Brain pericyte (primary cell): ENCODE measurements around the gene VSIG4.

Experiments used
- DNase-seq: peaks from one replicate; pipeline ENCODE4 v3.0.0-alpha.2; 2012; ENCODE audit warnings: low read depth, low spot score

VSIG4 gene

DNA sequence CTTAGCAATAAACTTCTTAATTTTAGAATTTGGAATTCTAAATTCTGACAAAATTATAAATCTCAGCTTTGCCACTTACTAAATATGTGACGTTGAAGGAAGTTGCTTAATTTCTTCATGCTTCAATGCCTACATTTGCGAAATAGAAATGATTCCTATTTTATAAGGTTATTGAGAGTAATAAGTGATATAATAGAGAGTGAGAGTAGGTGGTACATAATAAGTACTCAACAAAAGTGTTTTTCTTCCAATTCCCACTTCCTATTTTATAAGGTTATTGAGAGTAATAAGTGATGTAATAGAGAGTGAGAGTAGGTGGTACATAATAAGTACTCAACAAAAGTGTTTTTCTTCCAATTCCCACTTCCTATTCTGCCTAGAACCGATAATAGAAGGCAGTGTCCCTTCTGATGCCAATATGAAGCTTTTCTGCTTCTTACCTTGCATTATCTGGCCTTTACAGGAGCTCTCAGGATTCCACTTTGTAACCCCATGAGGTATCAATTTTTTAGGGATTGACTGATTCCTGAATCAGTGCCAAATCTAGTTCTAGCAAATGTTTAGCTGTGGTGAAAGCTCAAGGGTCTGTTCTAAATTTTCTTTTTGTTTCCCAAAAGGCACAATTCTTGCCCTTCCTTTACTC, 31.4 kb downstream of the VSIG4 start:
- DNase-seq = no peak

DNA sequence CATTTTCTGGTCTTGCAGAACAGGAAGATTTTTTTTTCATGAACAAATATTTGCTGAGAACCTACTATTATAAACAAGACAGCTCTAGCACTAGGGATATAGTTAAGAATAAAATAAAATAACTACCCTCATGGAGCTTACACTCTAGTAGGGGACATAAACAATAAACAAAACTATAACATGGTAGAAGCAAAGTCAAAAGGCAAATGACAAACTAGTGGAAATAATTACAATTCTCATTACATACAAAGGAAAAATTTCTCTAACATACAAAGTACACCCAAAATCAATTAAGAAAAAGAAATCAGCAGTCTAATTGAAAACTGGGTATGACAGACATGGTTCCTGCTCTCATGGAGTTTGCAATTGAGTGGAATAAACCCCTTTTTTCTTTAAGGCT, 32.0 kb downstream of the VSIG4 start:
- no peak for DNase-seq

DNA sequence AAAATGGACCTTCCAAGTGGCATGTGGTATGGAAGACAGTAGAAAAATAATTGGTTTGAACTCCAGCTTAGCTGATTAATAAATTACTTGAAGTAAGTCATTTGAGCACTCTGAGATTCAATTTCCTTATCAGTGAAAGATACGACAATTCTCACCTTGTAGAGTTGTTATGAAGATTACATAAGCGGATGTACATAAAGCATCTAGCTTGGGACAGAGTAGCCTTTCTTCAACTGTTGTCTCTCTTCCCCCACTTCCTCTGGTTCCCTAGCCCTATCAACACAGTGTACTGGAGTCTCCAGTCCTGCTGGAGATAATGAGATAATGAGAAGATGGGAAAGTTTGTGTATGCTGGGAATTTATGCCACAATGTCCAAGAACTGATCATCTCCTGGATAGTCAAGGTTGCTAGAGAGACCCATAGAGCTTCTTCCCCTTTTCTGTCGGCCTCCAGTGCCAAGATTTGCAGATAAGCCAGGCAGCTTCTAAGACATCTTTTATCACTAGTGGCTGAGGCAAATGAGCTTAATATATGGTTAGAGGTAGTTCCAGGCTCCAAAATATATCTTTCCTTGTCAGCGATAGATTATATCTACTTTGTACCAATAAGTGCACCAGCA, 33.9 kb downstream of the VSIG4 start:
- DNase-seq = no peak

DNA sequence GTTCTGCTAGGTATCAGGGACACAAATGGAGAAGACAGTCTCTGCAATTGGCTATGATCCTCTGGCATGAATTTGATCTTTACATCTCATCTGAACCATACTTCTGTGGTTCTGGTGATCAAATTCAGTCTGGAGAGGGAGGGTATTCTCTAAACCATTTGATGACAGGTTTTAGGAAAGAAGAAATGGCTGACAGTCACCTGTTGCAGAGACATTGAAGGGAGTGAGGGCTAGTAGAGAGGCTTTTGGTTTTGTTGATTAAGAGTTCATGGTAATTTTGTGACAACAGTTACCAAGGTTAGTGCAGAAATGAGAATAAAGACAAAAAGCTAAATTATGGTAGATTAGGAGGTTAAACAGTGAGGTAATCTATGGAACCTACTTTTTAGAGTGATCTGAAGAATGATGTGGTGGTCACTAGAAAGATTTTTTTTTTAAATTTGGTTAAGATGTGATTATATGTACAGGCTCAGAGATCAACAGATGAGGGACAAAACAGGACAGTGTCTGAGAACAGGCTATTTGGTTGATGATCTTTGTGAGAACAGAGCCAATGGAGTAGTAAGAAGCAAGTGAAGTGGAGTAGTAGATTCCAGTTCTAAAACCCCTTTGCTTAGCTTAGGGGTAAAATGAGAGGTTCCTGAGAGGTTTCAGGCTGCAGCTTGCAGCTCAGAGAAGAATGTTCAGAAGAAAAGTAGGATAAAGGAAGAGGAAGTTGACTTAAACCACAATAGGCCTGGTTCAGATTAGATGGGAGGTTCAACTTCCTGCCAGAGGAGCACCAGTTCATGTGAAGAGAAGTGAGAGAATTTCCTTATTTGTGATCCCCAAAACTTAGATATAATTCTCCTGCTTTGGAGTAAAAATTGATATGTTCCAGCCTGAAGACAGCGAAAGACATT, 34.7 kb downstream of the VSIG4 start:
- no peak for DNase-seq

DNA sequence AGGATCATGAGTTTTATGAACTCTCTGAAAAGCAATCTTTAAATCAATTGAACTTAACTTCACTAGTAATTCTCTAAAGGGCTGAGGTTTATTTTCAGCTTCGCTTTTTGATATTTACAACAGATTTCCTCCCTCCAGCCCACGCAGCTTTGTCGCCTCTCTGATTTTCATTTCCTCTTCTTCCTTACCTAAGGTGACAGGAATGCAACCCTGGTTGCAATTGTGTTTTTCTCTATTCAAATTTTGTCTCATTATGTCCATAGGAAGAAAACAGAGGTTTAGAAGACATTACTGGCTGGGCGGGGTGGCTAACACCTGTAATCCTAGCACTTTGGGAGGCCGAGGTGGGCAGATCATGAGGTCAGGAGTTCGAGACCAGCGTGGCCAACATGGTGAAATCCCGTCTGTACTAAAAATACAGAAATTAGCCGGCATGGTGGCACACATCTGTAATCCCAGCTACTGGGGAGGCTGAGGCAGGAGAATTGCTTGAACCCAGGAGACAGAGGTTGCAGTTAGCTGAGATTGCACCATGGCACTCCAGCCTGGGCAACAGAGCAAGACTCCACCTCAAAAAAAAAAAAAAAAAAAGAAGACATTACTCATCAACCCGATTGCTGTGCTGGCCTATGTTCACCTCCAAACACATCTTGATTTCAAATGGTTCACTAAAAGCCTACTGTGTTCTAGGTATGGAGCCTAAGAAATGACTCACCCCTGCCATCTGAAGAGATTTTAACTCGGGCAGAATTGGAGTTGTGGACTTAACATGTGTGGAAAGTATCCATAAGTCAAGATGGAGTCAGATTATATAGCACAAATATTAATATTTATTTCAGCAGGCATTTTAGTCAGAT, 36.8 kb downstream of the VSIG4 start:
- no peak for DNase-seq

DNA sequence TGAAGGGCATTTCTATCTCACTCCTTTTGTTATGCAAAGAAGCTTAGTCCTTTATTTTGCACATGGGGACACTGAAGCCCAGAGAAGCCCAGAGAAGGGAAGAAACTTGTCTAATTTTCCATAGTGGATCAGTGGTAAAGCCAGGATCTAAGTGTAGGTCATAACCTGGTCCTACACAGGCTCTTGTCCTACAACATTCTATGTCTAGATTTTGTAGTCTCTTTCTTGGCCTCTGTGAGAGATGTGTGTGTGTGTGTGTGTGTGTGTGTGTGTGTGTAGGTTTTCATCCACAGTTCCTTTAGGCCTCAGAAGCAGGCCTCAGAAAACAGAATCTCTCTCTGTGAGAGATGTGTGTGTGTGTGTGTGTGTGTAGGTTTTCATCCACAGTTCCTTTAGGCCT, 38.3 kb downstream of the VSIG4 start:
- no peak for DNase-seq

DNA sequence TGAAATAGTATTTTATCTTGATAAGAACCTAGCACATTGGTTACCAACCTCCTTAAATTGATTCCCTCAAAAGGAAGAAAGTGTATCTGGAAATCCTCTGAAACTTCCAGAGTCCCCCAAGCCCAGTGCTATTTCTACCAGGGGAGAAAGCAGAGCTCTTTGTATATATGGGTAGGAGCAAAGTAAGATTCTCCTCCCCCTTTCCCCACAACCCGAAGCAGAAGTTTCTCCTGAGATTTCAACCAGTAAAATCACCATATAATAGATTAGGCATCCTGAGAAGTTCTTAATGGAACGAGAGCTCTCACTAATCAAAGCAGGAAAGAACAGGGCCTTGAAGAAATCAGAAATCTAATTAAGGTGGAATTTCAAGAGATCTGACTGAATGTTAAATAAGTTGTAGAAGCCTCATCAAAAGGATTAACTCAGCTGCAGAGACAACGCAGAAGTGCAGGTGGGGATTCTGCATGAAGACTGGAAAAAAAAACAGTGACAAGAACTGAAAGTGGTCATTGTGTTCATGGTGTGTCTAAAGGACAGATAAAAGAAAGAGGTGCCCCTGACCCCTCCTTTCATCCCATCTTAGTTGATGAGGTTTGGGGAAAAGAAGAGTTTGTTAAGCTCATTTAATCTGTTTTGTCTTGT, 39.1 kb downstream of the VSIG4 start:
- DNase-seq = no peak

DNA sequence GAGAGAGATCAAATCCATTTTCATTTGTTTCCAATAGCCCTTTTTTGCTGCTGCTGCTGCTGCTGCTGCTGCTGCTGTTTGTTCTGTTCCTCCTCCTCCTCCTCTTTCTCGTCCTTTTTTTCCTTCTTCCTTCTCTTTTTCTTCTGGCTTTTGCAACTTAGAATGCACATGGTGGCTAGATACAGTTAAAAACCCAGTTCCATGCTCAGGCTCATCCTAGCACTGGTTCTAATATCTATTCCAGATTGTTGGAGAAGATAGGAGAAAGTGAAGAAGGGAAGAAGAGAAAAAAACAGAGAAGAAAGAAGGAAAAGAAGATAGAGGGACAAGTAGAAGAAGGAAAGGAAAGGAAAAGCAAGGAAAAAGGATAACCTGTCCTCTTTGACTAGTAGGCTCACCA, 39.7 kb downstream of the VSIG4 start:
- no peak for DNase-seq

DNA sequence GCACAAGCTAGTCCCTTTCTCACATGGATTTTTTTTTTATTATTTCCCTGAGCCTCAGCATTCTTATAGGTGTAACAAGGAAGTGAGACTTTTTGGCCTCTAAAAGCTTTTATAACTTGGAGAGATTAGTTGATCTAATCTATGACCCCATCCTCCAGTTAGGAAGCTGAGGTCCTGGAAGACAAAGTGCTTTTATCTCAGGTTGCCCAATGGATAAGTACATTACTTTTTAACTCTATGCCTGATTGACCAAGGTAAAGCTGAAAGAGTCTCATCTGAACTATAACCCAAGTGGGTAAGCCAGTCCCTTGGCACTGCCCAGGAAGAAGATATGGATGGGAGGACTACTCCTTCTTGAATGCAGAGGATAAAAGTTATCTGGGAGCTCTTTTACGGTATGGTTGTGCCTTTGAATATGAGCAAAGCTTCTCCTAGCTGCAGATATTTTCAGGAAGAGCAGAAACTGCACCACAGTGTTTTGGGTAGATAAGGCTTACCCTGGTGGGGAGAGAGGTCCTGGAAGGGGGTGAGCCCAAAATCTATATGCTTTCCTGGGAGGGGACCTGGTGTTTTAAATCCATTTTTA, 40.2 kb downstream of the VSIG4 start:
- DNase-seq = no peak

DNA sequence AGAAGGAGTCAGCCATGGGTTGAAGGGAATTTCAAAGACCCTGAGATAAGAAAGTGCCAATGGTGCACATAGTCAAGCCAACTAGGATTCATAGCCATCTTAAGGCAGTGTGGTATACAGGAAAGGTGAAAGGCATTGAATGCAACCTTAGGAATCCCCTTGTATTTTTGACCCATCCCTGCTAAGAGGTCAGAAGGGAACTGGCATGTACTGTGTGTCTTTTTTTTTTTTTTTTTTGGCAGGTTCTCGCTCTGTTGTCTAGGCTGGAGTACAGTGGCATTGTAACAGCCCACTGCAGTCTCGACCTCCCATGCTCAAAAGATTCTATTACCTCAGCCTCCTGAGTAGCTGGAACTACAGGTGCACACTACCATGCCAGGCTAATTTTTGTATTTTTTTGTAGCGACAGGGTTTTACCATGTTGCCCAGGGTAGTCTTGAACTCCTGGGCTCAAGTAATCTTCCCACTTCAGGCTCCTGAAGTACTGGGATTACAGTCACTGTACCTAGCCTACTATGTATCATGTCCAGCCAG, 40.8 kb downstream of the VSIG4 start:
- no peak for DNase-seq

DNA sequence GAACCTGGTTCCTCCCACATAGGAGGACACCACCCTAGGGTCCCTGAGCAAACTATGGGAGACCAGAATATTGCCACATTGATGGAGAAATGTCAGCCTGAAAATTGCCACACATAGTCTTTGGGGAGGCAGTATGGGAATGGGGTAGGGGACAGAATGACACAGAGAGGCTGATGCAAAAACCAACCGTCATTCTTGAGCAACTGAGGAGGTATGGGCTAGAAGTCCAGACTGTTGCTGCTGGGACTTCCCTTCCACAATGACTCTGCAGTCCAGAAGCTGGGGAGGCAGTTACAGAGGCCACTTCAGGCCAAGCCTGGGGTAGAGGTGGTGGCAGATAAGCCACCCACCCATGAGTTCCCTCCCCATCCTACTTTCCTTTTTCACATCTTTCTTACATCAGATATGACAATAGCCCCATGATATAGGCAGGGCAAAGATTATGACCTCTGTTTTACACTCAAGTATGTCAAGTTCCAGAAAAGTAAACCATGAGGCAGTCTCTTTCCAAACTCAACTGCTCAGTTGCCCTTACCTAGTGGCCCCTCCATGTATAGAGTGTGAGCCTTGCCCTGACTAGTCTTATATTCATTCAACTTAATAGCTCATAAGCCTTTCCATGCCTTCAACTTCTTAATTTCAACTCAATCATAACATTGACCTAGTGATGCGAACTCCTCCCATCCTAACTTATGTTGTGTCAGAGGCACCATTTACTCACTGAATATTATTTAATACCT, 41.7 kb downstream of the VSIG4 start:
- DNase-seq = no peak

DNA sequence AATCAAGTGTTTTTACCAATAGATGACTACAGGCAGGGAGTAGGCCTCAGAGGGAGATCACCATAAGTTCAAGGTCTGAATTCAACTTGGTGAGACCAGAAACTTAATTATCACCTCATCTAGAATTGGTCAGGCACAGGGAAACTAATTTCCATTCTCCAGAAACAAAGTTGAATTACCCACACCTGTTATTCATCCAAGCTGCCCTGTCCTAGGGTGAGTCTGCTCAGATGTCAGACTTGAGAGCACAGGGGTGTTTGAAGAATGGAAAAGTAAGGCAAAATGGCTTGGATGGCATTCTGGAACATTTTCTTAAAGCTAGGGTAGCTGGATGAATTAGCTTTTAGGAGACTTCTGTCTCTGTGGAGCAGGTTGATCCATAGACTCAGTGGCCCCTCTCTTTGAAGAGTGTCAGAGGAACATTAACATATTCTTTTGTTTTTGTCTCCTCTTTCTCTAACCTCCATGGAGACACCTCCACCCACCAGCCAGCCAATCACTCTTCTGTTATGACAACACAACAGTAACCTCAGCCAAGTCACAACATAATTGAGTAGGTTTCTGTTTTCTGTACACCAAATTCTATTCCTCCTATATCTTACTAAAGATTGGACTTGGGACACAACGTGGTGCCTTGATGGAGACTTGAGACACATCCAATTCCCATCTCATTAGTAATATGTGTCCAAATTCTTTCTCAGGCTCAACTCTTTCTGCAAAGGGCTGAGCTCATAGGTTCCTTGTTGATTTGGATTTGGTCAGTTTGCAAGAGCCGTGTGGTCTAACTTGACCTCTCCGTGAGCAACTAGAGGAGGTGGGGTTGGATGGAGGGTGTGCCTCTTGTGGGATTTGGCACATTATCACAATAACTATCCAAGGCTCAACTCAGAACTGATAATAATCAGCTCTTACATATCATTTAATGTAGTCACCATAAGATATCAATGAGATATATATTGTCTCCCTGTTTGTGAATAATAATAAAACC, 45.1 kb downstream of the VSIG4 start:
- no peak for DNase-seq

DNA sequence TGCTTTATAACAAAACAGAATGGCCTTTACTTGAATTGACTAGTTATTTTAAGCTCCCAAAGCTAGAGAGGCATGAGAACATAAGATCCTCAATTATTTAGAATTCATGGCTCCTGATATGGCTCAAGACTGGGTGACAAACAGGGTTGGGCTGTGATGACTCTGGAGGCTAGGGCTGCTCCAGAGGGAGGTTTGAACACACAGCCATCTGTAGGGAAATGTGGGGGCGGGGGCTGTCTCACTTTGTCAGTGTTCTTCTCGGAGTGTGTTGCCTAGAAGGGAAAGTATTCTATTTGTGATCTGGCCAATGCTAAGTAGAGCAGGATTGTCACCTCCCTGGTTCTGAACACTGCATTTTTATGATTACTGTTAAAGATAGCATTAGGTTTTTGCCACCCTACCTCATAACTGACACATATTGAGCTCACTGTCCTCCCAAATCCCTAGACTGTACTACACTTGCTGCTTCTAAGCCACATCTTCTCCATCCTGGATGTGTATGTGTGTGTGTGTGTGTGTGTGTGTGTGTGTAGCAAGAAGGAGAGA, 45.9 kb downstream of the VSIG4 start:
- no peak for DNase-seq

DNA sequence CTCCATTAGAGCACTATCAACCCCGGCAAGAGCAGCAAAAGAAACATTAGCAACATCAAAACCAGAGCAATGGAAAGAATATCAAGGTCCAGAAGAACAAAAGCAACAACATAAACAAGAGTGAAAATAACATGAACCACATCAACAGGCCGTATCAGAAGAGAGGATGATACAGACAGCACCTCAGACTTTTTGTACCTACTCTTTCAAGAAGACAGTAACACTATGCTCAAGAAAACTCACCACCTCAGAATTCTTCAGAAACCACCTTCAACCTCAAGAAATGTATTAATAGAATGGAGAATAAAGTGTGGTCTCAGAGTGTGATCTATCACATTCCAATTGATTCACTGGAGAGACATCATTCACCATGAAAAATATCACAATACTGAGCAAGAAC, 46.5 kb downstream of the VSIG4 start:
- no peak for DNase-seq

DNA sequence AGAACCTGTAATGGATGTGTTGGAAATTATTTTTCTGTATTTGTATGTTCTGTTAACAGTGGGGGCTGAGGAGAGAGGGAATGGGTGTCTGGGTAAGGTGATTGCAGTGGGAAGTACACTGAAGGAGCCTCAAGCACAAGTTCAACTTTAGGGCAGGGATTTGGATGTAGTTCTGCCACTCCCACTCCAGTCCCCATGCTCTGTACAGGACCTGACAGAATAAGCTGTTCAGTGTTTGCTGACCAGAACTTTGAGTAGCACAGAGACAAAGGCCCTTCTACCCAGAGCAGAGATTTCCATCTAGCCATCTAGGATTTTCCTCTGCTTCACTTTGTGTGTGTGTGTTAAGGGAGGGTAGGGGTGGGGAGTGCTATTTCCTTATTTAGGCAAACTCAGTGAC, 49.2 kb downstream of the VSIG4 start:
- DNase-seq = no peak

DNA sequence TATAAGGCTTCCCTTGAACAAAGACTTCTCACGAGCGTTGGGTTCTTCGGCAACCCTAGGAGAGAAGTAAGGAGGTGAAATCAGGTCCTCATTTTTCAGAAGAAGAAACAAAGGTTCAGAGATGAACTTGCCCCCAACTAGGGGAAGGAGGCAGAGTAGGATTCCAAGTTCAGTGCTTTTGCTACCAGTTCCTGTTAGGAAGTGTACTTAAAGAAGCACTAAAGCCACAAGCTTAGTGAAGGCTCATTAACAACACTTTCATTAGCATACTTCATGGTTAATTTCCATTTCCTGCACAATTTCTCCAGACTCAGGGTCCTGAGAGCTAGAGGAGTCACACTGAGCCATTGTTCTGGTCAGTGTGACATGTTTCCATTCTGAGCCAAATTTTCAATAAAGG, 52.1 kb downstream of the VSIG4 start:
- no peak for DNase-seq

DNA sequence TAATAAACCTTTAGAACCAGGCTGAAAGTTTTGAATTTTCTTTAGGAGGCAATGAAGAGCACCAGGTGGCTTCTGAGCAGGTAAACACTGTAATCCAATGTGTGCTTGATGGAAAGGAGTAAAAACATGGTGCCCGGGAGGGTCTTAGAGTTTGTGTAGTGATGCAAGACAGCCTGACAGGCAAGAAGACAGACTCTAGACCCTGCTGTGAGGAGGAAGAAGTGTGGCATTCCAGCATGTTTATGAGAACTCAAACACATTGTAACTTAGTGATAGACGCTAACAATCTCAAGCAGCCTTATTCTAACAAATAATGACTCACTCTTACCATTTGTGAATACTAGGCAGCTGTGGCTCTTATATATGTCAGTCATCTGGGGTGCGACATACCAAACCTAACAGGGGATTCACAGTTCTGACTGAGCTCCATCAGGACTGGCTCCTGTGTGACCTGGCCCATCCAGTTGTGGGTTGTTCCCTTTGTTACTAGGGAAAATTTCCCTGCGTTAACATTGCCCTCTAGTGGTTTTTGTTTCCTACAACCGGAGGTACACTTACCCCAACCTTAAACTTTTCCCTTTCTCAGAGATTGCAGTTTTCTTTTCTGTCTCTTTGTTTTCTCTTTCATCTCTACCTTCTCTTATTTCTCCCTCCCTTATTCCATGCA, 53.8 kb downstream of the VSIG4 start:
- DNase-seq = no peak

DNA sequence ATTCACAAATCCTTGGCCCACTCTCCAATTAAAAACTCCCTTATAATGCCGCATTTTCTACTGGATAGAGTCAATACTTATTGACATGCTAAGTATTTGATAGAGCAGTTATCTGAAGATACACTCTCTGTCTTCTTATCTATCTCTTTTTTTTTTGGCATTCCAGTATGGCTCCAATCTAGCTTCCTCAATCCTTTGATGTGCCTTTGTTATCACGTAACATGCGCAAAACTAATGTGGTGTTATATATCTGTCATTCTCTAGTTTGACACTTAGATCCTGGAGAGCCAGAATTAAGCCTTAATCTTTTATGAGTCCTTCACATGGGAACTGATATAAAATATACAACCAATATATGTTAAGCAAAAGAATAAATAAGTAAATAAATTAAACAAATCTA, 54.7 kb downstream of the VSIG4 start:
- no peak for DNase-seq
